ENCODE data around the gene GMCL1. TPM values are rescaled to one million over a fixed set of nuclear protein-coding genes. Genes with fewer than 3 reads are reported as not detected.

GMCL1 gene
- total and polyA plus RNA-seq, 9 of the 15 experiments (the other 6 are each of a cell fraction or from before 2014, with no cell fraction given): 7.0 to 27.3 (median 15.4) TPM

- TF ChIP-seq ETS1 (conservative IDR thresholded peaks at IDR 0.05; ENCODE audit: control insufficient read depth, low read depth, low read length) (peak; percentile 14; the same call in 1 of the 2 replicates), RB1 (IDR thresholded peaks at IDR 0.05; ENCODE audit: low read depth) (peak; percentile 73; the same call in 1 of the 2 replicates), ESRRA (IDR thresholded peaks at IDR 0.05; ENCODE audit: borderline replicate concordance, low read depth) (peak; percentile 48; the same call in 1 of the 2 replicates), SP1 (CRISPR knock-in tag; IDR thresholded peaks at IDR 0.05) (peak; percentile 91), TAL1 (IDR thresholded peaks at IDR 0.05) (no peak), PRMT5 (CRISPR knock-in tag; IDR thresholded peaks at IDR 0.05) (0 out of 2 replicates have a peak, but pooled peaks have one; percentile 51), ZNF134 (CRISPR knock-in tag; conservative IDR thresholded peaks at IDR 0.05) (no peak), NR4A1 (CRISPR knock-in tag; IDR thresholded peaks at IDR 0.05) (peak; percentile 73; the same call in 1 of the 2 replicates), NR4A1 (tag; IDR thresholded peaks at IDR 0.05) (0 out of 2 replicates have a peak, but pooled peaks have one; percentile 66), U2AF1 (optimal IDR thresholded peaks at IDR 0.05; ENCODE audit: low read depth, low read length) (peak; percentile 50), NR2C1 (IDR thresholded peaks at IDR 0.05) (no peak), NR2C1 (tag; IDR thresholded peaks at IDR 0.05) (0 out of 2 replicates have a peak, but pooled peaks have one; percentile 34), CC2D1A (IDR thresholded peaks at IDR 0.05) (peak; percentile 57; the same call in 1 of the 2 replicates), ZNF24 (IDR thresholded peaks at IDR 0.05) (no peak), PHF8 (IDR thresholded peaks at IDR 0.05; ENCODE audit: borderline replicate concordance, low read length) (peak; percentile 69; the same call in 1 of the 2 replicates), BCOR (IDR thresholded peaks at IDR 0.05) (peak; percentile 53; the same call in 1 of the 2 replicates), POLR2G (IDR thresholded peaks at IDR 0.05; ENCODE audit: low read depth, low read length) (peak; percentile 93), PURB (CRISPR knock-in tag; IDR thresholded peaks at IDR 0.05; ENCODE audit: low read depth) (no peak)
- TF ChIP-seq, protein P1, sequence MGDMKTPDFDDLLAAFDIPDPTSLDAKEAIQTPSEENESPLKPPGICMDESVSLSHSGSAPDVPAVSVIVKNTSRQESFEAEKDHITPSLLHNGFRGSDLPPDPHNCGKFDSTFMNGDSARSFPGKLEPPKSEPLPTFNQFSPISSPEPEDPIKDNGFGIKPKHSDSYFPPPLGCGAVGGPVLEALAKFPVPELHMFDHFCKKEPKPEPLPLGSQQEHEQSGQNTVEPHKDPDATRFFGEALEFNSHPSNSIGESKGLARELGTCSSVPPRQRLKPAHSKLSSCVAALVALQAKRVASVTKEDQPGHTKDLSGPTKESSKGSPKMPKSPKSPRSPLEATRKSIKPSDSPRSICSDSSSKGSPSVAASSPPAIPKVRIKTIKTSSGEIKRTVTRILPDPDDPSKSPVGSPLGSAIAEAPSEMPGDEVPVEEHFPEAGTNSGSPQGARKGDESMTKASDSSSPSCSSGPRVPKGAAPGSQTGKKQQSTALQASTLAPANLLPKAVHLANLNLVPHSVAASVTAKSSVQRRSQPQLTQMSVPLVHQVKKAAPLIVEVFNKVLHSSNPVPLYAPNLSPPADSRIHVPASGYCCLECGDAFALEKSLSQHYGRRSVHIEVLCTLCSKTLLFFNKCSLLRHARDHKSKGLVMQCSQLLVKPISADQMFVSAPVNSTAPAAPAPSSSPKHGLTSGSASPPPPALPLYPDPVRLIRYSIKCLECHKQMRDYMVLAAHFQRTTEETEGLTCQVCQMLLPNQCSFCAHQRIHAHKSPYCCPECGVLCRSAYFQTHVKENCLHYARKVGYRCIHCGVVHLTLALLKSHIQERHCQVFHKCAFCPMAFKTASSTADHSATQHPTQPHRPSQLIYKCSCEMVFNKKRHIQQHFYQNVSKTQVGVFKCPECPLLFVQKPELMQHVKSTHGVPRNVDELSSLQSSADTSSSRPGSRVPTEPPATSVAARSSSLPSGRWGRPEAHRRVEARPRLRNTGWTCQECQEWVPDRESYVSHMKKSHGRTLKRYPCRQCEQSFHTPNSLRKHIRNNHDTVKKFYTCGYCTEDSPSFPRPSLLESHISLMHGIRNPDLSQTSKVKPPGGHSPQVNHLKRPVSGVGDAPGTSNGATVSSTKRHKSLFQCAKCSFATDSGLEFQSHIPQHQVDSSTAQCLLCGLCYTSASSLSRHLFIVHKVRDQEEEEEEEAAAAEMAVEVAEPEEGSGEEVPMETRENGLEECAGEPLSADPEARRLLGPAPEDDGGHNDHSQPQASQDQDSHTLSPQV (IDR thresholded peaks at IDR 0.05): peak; percentile 96
- TF ChIP-seq, protein P2, sequence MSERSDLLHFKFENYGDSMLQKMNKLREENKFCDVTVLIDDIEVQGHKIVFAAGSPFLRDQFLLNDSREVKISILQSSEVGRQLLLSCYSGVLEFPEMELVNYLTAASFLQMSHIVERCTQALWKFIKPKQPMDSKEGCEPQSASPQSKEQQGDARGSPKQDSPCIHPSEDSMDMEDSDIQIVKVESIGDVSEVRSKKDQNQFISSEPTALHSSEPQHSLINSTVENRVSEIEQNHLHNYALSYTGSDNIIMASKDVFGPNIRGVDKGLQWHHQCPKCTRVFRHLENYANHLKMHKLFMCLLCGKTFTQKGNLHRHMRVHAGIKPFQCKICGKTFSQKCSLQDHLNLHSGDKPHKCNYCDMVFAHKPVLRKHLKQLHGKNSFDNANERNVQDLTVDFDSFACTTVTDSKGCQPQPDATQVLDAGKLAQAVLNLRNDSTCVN (CRISPR knock-in tag; IDR thresholded peaks at IDR 0.05): no peak
These were observed 84.9 kb downstream of the GMCL1 start (continued) for GRCh38 chr2:69914164-69914949.
